ENCODE results near the gene UBE2L5.

DNA sequence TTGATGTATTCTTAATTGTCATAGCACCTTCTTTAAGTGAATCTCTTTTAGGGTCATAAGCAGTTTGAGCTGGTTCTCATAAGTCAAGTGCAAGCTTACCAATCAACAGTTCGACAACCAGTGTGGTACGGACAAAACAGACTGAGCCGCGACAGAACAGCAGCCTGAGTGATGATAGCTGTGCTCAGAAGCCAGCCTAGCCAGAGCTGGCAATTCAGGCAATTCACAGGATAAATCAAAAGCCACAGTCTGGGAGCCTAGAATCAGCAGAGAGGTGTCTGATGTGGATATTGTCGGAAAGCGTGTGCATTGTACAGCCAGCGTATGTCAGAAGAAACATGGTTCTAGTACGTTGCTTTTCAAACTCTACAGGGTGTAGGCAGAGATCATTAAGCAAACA lies 14.9 kb downstream of the UBE2L5 start:
- TF ChIP-seq EZH2 (IDR thresholded peaks at IDR 0.05): no peak
- no peak for TF ChIP-seq POLR2AphosphoS5 (IDR thresholded peaks at IDR 0.05; ENCODE audit: borderline replicate concordance, low read depth, low read length)

Measured in SK-N-MC (cell line).